ENCODE results near the gene ATP2A3.

DNA sequence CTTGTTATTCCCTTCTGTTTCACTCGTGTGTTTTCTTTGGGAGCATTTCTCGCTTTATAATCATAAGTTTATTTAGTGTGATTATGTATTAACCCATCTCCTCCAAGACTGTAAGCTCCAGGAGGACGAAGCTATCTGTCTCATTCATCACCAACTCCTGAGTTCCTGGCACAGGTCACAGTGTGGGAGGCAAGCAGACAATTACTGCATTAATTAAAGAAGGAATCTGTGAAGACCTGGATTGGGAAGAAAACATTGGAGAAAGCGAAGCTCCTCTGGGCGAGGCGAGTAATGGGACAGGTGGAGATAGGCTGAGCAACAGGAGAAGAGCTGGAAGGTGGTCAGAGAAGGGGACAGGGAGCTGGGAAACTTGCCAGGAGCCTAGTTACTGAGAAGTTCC is 63.6 kb downstream of the ATP2A3 start:
- TF ChIP-seq EZH2 (IDR thresholded peaks at IDR 0.05) (no peak), POLR2AphosphoS5 (IDR thresholded peaks at IDR 0.05; ENCODE audit: borderline replicate concordance, low read depth, low read length) (no peak), FOXP2 (optimal IDR thresholded peaks at IDR 0.05; ENCODE audit: control extremely low read depth, extremely low read length, insufficient read depth) (no peak)
